WI38 (cell line): ENCODE results near the gene MYOF.
A peak's percentile ranks its signal among the peaks of the same experiment; 100 is the strongest.
"Not testable (repeated sequence)": the region's sequence is repeated elsewhere in the genome, so short reads cannot be mapped to it uniquely, and the experiment has no call there.

ENCODE experiments used
- H3K4me3 ChIP-seq: 2 replicates; pipeline ENCODE4 v1.5.1; 2011; ENCODE audit warnings: low read depth, mild to moderate bottlenecking, control low read depth, low read length
- CTCF ChIP-seq: IDR thresholded peaks from 2 replicates; pipeline ENCODE4 v1.5.1; 2012; ENCODE audit warnings: low read depth, mild to moderate bottlenecking, control low read depth, low read length

MYOF gene

GRCh38 chr10:93445097-93445960, 36.8 kb downstream of the MYOF start:
- TF ChIP-seq CTCF = no peak
- H3K4me3 ChIP-seq = no peak overlapping the region

GRCh38 chr10:93443481-93443880, 38.7 kb downstream of the MYOF start:
- no peak for TF ChIP-seq CTCF
- no peak overlapping the region for H3K4me3 ChIP-seq

- not testable (repeated sequence) for H3K4me3 ChIP-seq
Observed at GRCh38 chr10:93442721-93443120, 39.4 kb downstream of the MYOF start.

- no peak for TF ChIP-seq CTCF
- H3K4me3 ChIP-seq = no peak overlapping the region
Observed at GRCh38 chr10:93440591-93441091, 41.5 kb downstream of the MYOF start.

- no peak for TF ChIP-seq CTCF
Observed at GRCh38 chr10:93438613-93439253, 43.4 kb downstream of the MYOF start.

GRCh38 chr10:93437946-93438612, 44.1 kb downstream of the MYOF start:
- no peak for TF ChIP-seq CTCF
- H3K4me3 ChIP-seq = peak overlapping the region; percentile 29

More at GRCh38 chr10:93438613-93439253, 43.4 kb downstream of the MYOF start:
- H3K4me3 ChIP-seq = no peak overlapping the region

- H3K4me3 ChIP-seq = peak overlapping the region; percentile 29
- TF ChIP-seq CTCF = no peak
Observed at GRCh38 chr10:93437086-93437945, 44.8 kb downstream of the MYOF start.
